Stimulated activated CD4-positive, alpha-beta T cell treated with anti-CD3 and anti-CD28 coated beads, Interleukin-4, amount 100 ng/mL, for 48 hours (primary cell): Measurements from ENCODE around the gene GHRH.

ENCODE experiments used
- DNase-seq, 2 donors: peaks; one replicate each; pipeline ENCODE4 v3.0.0-alpha.2; 2020; ENCODE audit warnings: low read depth in 2 of 2

Gene GHRH

GRCh38 chr20:37261714-37262113 lies at the start of gene GHRH:
GHRH (minus strand) TSS chr20:37261814; CDS start chr20:37256889, 4,925 bp downstream.
- no peak for DNase-seq

GRCh38 chr20:37310951-37311350 lies 49.3 kb upstream of the GHRH start:
- no peak for DNase-seq

- no peak for DNase-seq
Measured at GRCh38 chr20:37309936-37310590, 48.4 kb upstream of the GHRH start.

GRCh38 chr20:37309290-37309689 lies 47.7 kb upstream of the GHRH start:
- no peak for DNase-seq

GRCh38 chr20:37308086-37309050 lies 46.8 kb upstream of the GHRH start:
- no peak for DNase-seq

GRCh38 chr20:37305839-37306238 lies 44.2 kb upstream of the GHRH start:
- DNase-seq, result no peak

GRCh38 chr20:37305079-37305478 lies 43.5 kb upstream of the GHRH start:
- no peak for DNase-seq

- DNase-seq, result no peak
Measured at GRCh38 chr20:37303637-37304036, 42.0 kb upstream of the GHRH start.

- DNase-seq, result no peak
Measured at GRCh38 chr20:37302981-37303380, 41.4 kb upstream of the GHRH start.

- no peak for DNase-seq
Measured at GRCh38 chr20:37301558-37301957, 39.9 kb upstream of the GHRH start.

GRCh38 chr20:37301120-37301519 lies 39.5 kb upstream of the GHRH start:
- DNase-seq, result no peak

GRCh38 chr20:37299718-37300528 lies 38.3 kb upstream of the GHRH start:
- no peak for DNase-seq

- no peak for DNase-seq
Measured at GRCh38 chr20:37298190-37298939, 36.8 kb upstream of the GHRH start.

GRCh38 chr20:37297066-37297736 lies 35.6 kb upstream of the GHRH start:
- no peak for DNase-seq

- no peak for DNase-seq
Measured at GRCh38 chr20:37296371-37296770, 34.8 kb upstream of the GHRH start.

GRCh38 chr20:37295595-37295994 lies 34.0 kb upstream of the GHRH start:
- DNase-seq, result no peak

- no peak for DNase-seq
Measured at GRCh38 chr20:37295001-37295400, 33.4 kb upstream of the GHRH start.

- DNase-seq, result no peak
Measured at GRCh38 chr20:37294262-37294981, 32.8 kb upstream of the GHRH start.

GRCh38 chr20:37293301-37293943 lies 31.8 kb upstream of the GHRH start:
- no peak for DNase-seq

GRCh38 chr20:37291724-37292126 lies 30.1 kb upstream of the GHRH start:
- DNase-seq, result no peak
